Skin of body (tissue), 2 donors: ENCODE results near the gene DDO. TPM values are rescaled to one million over a fixed set of nuclear protein-coding genes. Genes with fewer than 3 reads are reported as not detected.

ENCODE experiments used
- DNase-seq: peaks from one replicate; lab custom pipeline; 2025; lab: John Stamatoyannopoulos, UW
- total RNA-seq: library from RNA; depleted of rRNA; stranded (reverse); fragments of >200 nt; gene quantifications from one replicate; pipeline ENCODE4 v1.2.3, GENCODE V29; 2014

DDO gene
- total RNA-seq, 1 donor from 2014 or later: 1.3 TPM

DNA sequence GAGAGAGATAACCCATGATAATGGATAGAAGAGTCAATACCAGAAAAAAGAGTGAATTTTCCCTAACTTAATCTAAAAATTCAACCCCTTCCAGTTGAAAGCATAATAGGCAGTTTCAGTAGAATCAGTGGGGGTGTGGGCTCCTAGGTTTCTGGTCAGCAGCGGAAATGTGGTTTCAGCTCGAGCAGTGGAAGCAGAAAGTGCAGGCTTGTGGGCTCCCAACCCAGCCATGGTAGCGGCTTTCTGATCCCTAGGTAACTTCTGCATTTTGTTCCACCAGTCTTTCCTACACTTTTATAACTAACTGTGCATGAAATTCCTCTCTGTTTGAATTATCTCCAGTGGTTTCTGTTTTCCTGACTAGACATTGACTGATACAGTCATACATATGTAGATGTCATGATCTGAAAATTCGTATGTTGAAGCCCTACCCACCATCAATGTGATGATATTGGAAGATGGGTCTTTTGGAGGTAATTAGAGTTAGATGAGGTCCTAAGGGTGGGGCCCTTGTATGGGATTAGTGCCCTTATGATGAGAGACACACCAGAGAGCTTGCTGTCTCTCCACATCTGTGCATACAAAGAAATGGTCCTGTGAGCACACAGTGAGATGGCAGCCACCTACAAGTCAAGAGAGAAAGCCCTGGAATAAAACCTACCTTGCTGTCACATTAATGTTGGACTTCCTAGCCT lies 6.5 kb upstream of the DDO start:
- DNase-seq: no peak

DNA sequence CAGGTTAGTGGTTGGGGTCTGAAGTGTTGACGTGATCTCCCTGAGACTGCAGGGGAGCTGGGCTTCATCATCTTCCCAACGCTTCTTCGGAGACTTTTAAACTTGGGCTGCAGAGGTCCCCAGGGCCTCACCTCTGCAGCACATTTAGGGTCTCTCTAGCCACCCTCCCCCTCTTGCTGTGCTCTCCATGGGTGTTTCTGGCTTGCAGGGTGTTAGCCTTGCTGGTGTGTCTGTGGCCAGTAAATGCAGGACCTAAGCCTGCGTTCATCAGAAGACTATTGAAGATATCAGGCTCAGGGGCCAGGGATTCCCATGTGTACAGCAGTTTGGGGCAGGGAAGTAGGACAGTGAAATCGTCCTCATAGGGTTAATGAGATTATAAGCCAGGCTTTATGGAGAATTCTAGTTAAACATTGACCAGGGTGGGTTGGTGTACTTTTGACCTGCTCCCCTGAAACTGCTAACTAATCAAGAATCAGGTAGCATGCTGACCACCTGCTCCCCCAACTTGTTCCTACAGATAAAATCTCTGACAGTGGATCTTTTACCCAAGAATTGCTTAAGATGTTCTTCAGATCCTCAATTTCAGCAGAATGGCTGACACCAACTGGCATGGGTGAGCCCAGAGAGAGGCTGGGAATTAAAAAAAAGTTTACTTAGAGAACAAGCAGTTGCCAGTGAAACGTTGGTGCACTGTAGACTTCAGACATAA lies 3.8 kb upstream of the DDO start:
- DNase-seq: no peak

DNA sequence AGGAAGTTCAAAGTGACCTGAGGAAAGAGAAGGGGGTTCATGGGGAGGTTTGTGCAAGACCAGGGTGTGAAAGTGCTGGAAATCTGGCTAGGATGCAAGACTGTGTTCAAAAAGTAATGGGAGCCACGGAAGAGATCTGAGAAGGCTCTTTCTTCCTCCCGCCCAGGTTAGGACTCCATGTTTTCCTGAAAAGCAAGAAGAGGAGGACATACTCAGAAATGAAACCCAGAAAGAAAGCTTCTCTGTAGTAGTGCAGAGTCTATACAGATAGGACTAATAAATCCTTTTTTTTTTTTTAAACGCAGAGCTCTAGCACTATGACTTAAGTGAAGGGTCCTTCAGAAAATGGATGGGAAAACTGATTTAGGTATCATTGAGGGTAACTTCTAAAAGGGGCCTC lies 3.2 kb upstream of the DDO start:
- DNase-seq: no peak

GRCh38 chr6:110414669-110415068 lies 706 bp downstream of the DDO start:
- DNase-seq: no peak

DNA sequence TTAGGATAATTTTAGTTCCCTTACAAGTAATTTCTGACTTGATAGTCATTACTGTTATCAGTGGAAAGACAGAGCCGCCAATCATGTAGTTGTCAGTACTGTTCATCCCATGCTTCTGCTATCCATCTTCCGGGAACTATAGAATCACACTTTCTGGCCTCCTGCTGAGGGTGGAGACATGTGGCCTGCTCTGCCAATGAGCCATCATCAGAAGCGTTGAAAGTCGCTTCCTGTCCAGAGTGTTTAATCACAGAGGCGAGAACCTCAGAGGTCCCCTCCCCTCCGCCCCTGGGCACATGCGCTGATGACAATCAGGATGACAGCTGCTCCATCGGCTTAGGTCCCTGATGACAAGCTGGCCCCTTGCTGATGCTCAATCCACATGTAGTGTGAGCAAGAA lies 3.0 kb downstream of the DDO start:
- DNase-seq: no peak

DNA sequence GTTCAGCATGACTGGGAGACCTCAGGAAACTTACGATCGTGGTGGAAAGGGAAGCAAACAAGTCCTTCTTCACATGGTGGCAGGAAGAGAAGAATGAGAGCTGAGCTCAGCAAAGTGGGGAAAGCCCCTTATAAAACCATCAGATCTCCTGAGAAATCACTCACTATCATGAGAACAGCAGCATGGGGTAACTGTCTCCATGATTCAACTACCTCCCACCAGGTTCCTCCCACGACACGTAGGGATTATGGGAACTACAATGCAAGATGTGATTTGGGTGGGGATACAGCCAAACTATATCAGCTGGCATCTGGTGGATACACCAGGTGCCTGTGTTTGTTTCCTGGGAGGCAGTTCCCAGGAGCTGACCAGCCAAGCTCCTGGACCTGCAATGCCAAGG lies 4.9 kb downstream of the DDO start:
- DNase-seq: no peak

- DNase-seq: no peak
Observed at GRCh38 chr6:110409794-110410193, 5.6 kb downstream of the DDO start.

DNA sequence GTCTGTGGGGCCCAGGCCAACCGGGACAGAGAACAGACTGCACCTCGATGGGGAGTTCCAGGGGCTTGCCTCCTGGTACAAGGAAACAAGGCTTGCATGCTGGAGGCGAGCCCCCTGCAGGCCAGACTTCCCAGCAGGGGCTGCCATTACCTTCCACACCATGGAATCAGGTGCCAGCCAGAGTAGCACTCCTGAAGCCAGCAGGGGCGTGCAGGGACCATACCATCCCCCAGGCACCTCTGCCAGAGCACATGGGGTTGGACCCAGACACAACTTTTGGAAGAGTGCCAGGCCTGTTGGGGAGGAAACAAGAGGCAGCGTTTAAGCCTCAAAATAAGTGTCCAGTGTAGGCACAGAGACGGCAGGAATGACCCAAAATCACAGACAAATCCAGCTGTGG lies 6.5 kb downstream of the DDO start:
- no peak for DNase-seq

- DNase-seq: no peak
Observed at GRCh38 chr6:110404607-110405006, 10.8 kb downstream of the DDO start.

- DNase-seq: no peak
Observed at GRCh38 chr6:110401585-110402176, 13.7 kb downstream of the DDO start.

DNA sequence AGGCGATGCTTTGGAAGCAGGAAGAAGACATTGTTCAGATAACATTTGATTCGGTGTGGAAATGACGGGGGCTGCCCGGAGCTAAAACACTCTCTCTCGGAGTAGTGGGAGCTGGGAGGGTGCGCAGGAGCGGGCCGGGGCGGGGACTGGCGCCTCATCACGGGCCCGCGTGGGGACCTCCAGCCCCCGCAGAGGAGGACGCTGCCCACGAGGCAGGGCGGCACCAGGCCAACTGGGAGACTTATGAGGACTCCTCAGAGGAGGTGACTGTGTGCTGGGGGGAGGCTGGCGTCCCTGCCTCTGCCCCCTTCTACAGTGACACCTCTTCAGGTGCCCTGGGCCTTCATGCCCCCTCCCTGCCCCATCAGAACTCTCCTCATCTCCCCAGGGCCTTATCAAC lies 15.2 kb downstream of the DDO start:
- no peak for DNase-seq

- no peak for DNase-seq
Observed at GRCh38 chr6:110399219-110400071, 15.9 kb downstream of the DDO start.

- DNase-seq: no peak
Observed at GRCh38 chr6:110398778-110399177, 16.6 kb downstream of the DDO start.

DNA sequence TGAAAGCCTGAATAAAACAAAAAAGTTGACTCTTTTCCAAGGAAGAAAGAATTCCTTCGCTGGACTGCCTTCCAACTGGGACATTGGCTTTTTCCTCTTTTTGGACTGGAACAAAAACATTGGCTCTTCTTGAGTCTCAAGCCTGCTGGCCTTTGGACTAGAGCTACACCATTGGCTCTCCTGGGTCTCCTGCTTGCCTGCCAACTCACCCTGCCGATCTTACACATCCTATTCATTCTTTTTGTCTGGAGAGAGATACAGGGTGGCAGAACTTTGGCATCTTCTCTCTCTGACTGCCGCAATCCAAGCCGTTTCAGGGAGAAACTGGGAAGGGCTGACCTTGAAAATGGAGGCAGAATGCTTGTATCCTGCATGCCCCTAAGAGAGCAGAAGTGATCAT lies 20.2 kb downstream of the DDO start:
- no peak for DNase-seq

- DNase-seq: no peak
Observed at GRCh38 chr6:110394409-110394808, 21.0 kb downstream of the DDO start.

DNA sequence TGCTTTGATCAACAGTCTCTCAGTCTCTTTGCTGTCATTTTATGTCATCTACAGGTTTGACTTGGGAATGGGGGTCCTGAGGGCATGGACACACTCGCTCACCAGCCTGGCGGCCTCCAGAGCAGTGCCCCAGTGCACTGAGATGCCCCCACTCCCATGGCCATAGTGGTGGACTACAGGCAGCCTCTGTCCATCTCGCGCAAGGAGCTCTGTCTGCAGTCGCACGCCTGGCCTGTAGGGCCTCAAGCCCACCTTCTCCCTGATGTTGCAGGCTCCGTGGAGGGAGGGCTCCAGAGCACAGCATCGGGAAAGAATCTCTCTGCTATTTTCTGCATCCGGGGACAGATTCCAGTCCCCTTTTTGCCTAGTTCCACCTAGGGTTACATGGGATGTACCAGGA lies 22.6 kb downstream of the DDO start:
- DNase-seq: no peak

- no peak for DNase-seq
Observed at GRCh38 chr6:110390404-110390803, 25.0 kb downstream of the DDO start.

GRCh38 chr6:110389689-110390382 lies 25.5 kb downstream of the DDO start:
- DNase-seq: no peak

DNA sequence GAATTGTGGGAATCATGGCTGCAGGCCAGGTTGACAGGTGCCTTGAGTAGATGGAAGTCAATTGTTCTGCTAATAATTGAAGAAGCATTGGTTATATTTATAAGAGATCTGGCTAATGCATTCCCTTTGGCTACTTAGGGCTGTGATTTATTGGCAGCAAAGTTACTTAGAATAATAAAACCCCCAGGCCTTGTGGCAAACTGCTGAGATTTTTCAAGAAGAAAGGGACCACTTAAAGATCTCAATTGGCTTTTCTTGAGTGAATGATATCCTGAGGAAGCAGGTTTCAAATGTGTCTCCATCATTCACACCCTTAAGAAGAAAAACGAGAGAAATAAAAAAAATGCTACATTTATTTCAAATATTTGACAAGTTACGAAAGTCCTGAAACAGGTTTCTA lies 27.4 kb downstream of the DDO start:
- DNase-seq: no peak

DNA sequence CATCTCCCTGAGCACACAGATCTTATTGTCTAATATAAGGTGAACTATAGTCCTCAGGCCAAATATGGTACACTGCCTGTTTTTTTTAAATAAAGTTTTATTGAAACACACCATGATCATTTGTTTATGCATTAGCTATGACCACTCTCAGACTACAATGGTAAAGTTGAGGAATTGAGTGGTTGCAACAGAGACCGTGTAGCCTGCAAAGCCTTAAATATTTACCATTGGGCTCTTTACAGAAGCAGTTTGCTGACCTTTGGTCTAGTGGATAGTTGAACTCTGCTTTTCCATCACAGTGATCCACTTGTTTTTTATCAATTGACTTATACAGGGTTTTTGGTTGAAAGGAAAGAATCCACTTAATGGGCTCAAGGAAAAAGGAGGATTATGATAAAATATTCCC lies 29.9 kb downstream of the DDO start:
- no peak for DNase-seq

DNA sequence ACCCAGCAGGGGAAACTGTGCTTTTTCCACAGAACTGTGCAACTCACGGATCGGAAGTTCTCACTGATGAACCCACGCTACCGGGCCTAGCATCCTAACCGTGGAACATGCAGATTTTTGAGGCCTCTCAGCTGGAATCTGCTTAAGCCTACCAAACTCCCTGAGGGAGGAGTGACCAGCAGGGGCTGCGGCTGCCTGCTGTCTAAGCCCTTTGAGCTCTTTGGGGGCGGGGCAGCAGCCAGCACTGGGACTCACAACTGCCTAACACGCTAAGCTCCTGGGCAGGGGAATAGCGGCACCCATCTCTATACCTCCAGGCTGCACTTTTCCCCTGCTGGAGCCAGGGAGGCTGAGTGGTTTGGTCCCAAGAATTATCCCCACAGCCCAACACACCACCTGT lies 36.8 kb downstream of the DDO start:
- DNase-seq: no peak
